Measurements from ENCODE around the gene ALOXE3. TPM values are rescaled to one million over a fixed set of nuclear protein-coding genes. Genes with fewer than 3 reads are reported as not detected.

Gene ALOXE3
- total RNA-seq, 1 experiment from 2014 or later, result not detected

DNA sequence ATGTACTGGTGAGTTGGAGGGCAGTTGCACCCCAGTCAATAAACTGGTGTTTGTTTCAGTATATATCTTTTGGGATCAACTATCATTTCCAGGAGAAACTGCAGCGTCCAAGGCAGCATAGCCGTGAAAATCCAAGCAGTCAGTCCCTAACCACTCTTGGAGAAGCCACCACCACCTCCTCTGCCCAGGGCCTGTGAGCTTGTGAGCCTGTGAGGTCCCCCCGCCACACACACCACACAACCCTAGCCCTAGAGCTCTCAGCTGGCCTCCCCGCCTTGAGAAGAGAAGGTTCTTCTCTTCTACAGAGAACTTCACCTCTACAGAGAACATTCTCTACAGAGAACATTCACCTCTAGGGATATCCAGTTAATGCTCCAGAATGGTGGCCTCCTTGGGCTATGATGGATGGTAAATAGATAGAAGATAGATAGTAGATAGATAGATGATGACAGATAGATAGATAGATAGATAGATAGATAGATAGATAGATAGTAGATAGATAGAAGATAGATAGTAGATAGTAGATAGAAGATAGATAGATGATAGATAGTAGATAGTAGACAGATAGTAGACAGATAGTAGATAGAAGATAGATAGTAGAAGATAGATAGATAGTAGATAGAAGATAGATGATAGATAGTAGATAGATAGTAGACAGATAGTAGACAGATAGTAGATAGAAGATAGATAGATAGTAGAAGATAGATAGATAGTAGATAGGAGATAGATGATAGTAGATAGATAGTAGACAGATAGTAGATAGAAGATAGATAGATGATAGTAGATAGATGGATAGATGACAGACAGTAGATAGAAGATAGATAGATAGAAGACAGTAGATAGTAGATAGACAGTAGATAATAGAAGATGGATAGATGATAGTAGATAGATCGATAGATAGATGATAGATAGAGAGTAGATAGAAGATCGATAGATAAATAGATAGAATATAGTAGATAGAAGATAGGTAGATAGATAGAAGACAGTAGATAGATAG is 65.8 kb downstream of the ALOXE3 start:
- no peak for DNase-seq (ENCODE audit: low read depth in 1 of 2, low spot score in 2 of 2)
- no peak overlapping the region for H3K4me3 ChIP-seq
- H3K4me1 ChIP-seq (replicated peaks), result no peaks in the 10 kb centered on the region
- no peaks in the 10 kb centered on the region for H3K36me3 ChIP-seq
- H3K9me3 ChIP-seq (replicated peaks), result no peaks in the 10 kb centered on the region
- peaks cover 21% of the 10 kb centered on the region for H3K27me3 ChIP-seq (replicated peaks)
- H3K27ac ChIP-seq, result no peak overlapping the region

DNA sequence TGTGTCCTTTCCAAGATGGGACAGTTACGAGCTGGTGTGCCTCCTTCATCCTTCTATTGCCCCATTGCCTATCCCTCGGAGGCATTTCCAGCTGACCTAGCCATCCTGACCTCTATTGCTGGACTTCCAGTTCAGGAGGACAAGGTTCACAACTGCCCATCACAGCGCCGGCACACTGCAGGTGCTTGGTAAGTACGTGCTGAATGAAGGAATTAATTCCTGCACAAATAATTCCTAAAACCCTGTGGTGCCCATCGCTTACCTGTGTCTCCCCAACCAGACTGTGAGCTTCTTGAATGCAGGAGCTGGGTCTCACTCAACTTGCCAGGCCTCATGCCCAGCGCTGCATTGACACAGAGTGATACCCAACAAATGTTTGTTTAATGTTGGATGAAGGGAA is 66.5 kb downstream of the ALOXE3 start:
- H3K36me3 ChIP-seq, result no peaks in the 10 kb centered on the region
- H3K4me1 ChIP-seq (replicated peaks), result no peaks in the 10 kb centered on the region
- no peak overlapping the region for H3K4me3 ChIP-seq
- H3K27ac ChIP-seq, result no peak overlapping the region
- H3K27me3 ChIP-seq (replicated peaks), result peaks cover 21% of the 10 kb centered on the region
- no peaks in the 10 kb centered on the region for H3K9me3 ChIP-seq (replicated peaks)
- DNase-seq (ENCODE audit: low read depth in 1 of 2, low spot score in 2 of 2), result no peak

DNA sequence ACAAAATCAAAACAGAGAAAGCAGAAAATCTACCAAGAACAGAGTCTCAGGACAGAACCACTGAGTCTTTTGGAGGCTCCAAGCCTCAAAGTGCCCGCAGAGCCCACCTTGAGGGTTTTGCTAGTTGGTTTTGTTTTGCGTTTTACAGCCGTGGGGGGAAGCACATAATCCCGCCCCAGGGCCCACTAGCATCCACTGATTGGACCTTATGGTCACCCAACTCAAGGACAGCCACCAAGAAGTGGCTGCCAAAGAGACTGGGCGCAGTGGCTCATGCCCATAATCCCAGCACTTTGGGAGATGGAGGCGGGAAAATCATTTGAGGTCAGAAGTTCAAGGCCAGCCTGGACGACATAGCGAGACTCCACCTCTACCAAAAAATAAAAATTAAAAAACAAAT is 69.6 kb downstream of the ALOXE3 start:
- Histone ChIP-seq H3K36me3 (no peaks in the 10 kb centered on the region), H3K27ac (no peak overlapping the region), H3K4me3 (no peak overlapping the region), H3K9me3 (replicated peaks) (no peaks in the 10 kb centered on the region), H3K4me1 (replicated peaks) (no peaks in the 10 kb centered on the region), H3K27me3 (replicated peaks) (peaks cover 18% of the 10 kb centered on the region)
- DNase-seq (ENCODE audit: low read depth in 1 of 2, low spot score in 2 of 2), result no peak

DNA sequence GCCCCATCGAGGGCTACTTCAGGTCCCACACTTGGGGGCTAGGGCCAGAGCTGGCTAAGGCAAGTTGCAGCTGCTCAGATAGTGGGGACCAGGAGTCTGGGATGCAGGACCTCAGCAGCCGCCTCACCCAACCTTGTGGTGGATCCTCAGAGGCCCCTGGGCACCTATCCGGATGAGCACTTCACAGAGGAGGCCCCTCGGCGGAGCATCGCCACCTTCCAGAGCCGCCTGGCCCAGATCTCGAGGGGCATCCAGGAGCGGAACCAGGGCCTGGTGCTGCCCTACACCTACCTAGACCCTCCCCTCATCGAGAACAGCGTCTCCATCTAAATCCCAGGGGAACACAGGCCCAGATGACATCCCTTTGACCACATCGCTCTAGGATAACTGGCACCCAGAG is 70.1 kb downstream of the ALOXE3 start:
- H3K9me3 ChIP-seq (replicated peaks), result no peaks in the 10 kb centered on the region
- no peaks in the 10 kb centered on the region for H3K36me3 ChIP-seq
- H3K4me1 ChIP-seq (replicated peaks), result no peaks in the 10 kb centered on the region
- H3K4me3 ChIP-seq, result no peak overlapping the region
- no peak for DNase-seq (ENCODE audit: low read depth in 1 of 2, low spot score in 2 of 2)
- no peak overlapping the region for H3K27ac ChIP-seq
- peaks cover 18% of the 10 kb centered on the region for H3K27me3 ChIP-seq (replicated peaks)

DNA sequence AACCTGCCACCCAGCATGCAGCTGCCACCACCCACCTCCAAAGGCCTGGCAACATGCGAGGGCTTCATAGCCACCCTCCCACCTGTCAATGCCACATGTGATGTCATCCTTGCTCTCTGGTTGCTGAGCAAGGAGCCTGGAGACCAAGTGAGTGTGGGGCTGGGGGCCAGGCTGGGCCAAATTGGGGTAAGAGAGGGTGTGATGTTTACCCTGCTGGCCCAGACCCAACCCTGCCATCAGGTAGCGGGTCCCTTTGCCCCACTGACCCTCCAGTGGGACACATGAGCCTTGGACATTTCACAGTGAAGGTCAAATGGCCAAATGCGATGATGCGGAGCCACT is 70.6 kb downstream of the ALOXE3 start:
- Histone ChIP-seq H3K4me1 (replicated peaks) (no peaks in the 10 kb centered on the region), H3K4me3 (no peak overlapping the region), H3K36me3 (no peaks in the 10 kb centered on the region), H3K27me3 (replicated peaks) (peaks cover 18% of the 10 kb centered on the region), H3K27ac (no peak overlapping the region), H3K9me3 (replicated peaks) (no peaks in the 10 kb centered on the region)
- DNase-seq (ENCODE audit: low read depth in 1 of 2, low spot score in 2 of 2), result no peak

DNA sequence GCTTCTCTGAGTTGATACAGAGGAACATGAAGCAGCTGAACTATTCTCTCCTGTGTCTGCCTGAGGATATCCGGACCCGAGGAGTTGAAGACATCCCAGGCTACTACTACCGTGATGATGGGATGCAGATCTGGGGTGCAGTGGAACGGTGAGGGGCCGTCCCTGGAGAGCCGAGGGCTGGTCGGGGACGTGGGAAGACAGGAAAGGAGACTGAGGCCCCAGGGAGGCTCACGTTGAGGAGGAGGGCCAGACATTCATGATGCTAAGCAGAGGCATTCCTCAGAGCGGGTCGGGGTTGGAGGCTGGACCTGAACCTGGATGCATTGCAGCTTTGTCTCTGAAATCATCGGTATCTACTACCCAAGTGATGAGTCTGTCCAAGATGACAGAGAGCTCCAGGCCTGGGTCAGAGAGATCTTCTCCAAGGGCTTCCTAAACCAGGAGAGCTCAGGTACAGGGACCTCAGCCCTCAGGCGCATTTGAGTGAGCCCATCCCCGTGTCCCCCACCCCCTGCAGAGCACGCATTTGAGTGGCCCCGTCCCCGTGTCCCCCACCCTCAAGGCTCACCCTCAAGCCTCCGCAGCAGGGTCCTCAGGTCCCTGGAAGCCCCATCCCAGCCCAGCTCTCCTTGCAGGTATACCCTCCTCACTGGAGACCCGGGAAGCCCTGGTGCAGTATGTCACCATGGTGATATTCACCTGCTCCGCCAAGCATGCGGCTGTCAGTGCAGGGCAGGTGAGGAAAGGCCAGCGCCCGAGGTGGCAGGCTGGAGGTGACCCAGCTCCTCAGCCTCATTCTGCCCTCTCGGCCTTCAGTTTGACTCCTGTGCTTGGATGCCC is 71.2 kb downstream of the ALOXE3 start:
- Histone ChIP-seq H3K4me1 (replicated peaks) (no peaks in the 10 kb centered on the region), H3K36me3 (no peaks in the 10 kb centered on the region), H3K9me3 (replicated peaks) (no peaks in the 10 kb centered on the region), H3K27ac (no peak overlapping the region), H3K27me3 (replicated peaks) (peaks cover 18% of the 10 kb centered on the region), H3K4me3 (no peak overlapping the region)
- DNase-seq (ENCODE audit: low read depth in 1 of 2, low spot score in 2 of 2), result no peak

DNA sequence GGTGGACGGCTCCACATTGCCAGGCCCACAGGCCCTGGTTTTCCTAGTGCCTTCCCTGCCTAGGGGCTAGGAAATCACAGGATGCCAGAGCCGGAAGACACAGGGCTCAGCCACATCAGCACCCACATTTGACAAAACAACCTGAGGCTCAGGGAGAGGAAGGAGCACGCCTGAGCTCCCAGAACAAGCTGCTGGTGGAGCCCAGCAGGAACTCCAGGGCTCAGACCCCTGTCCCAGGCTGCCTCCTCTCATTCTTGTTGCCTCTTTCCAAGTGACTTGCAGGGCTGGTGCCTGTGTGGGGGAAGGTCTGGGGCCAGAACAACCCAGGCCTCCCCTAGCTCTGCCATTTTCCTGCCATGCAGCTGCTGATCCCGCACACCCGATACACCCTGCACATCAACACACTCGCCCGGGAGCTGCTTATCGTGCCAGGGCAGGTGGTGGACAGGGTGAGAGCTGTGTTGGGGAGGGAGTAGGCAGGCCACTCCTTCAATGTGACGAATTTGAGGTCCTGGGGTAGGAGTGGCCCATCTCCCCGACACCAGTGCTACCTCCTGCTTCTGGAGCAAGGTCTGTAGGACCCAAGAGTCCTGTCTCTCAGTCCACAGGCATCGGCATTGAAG is 71.9 kb downstream of the ALOXE3 start:
- H3K4me3 ChIP-seq, result no peak overlapping the region
- H3K4me1 ChIP-seq (replicated peaks), result no peaks in the 10 kb centered on the region; the same call in 1 of the 2 replicates
- no peaks in the 10 kb centered on the region for H3K9me3 ChIP-seq (replicated peaks)
- no peak overlapping the region for H3K27ac ChIP-seq
- no peaks in the 10 kb centered on the region for H3K36me3 ChIP-seq
- peaks cover 18% of the 10 kb centered on the region for H3K27me3 ChIP-seq (replicated peaks)
- DNase-seq (ENCODE audit: low read depth in 1 of 2, low spot score in 2 of 2), result no peak

Other genes starting within 250 kb of the ALOXE3 start
- gene CHD3, start 229.7 kb downstream of the ALOXE3 start, total RNA-seq (2014; rRNA removed; shearing (Covaris generic)), result 58.3 and 101 TPM in 2 replicates
- gene RNF227, start 202.2 kb downstream of the ALOXE3 start, total RNA-seq (2014; rRNA removed; shearing (Covaris generic)), result 0.42 TPM in 1 of 2 replicates, not detected in the other
- 0.45 and 2.7 TPM in 2 replicates for gene KCNAB3, start 188.7 kb downstream of the ALOXE3 start, total RNA-seq (2014; rRNA removed; shearing (Covaris generic))
- gene TRAPPC1, start 186.6 kb downstream of the ALOXE3 start, total RNA-seq (2014; rRNA removed; shearing (Covaris generic)), result 30.3 and 48.4 TPM in 2 replicates
- gene CNTROB, start 186.3 kb downstream of the ALOXE3 start, total RNA-seq (2014; rRNA removed; shearing (Covaris generic)), result 30.9 and 41.4 TPM in 2 replicates
- not detected in 2 replicates for gene GUCY2D, start 115.9 kb downstream of the ALOXE3 start, total RNA-seq (2014; rRNA removed; shearing (Covaris generic))
- not detected in 2 replicates for gene ALOX15B, start 79.5 kb downstream of the ALOXE3 start, total RNA-seq (2014; rRNA removed; shearing (Covaris generic))
- not detected in 2 replicates for gene ALOX12B, start 30.8 kb downstream of the ALOXE3 start, total RNA-seq (2014; rRNA removed; shearing (Covaris generic))
- not detected in 2 replicates for gene HES7, start 5.6 kb upstream of the ALOXE3 start, total RNA-seq (2014; rRNA removed; shearing (Covaris generic))
- 1.0 and 8.3 TPM in 2 replicates for gene PER1, start 33.9 kb upstream of the ALOXE3 start, total RNA-seq (2014; rRNA removed; shearing (Covaris generic))
- 2.9 and 9.7 TPM in 2 replicates for gene VAMP2, start 44.4 kb upstream of the ALOXE3 start, total RNA-seq (2014; rRNA removed; shearing (Covaris generic))
- gene TMEM107, start 57.9 kb upstream of the ALOXE3 start, total RNA-seq (2014; rRNA removed; shearing (Covaris generic)), result 11.5 and 15.9 TPM in 2 replicates
- gene BORCS6, start 71.7 kb upstream of the ALOXE3 start, total RNA-seq (2014; rRNA removed; shearing (Covaris generic)), result 4.3 and 7.4 TPM in 2 replicates
- gene AURKB, start 92.1 kb upstream of the ALOXE3 start, total RNA-seq (2014; rRNA removed; shearing (Covaris generic)), result 99.7 and 119 TPM in 2 replicates
- gene CTC1, start 129.5 kb upstream of the ALOXE3 start, total RNA-seq (2014; rRNA removed; shearing (Covaris generic)), result 0.60 and 1.3 TPM in 2 replicates
- 29.3 and 60.1 TPM in 2 replicates for gene PFAS, start 130.8 kb upstream of the ALOXE3 start, total RNA-seq (2014; rRNA removed; shearing (Covaris generic))
- 7.6 and 12.7 TPM in 2 replicates for gene RANGRF, start 170.2 kb upstream of the ALOXE3 start, total RNA-seq (2014; rRNA removed; shearing (Covaris generic))
- 0.74 TPM in 1 of 2 replicates, not detected in the other for gene SLC25A35, start 176.9 kb upstream of the ALOXE3 start, total RNA-seq (2014; rRNA removed; shearing (Covaris generic))
- not detected in 2 replicates for gene ARHGEF15, start 191.7 kb upstream of the ALOXE3 start, total RNA-seq (2014; rRNA removed; shearing (Covaris generic))
- not detected in 2 replicates for gene ODF4, start 221.3 kb upstream of the ALOXE3 start, total RNA-seq (2014; rRNA removed; shearing (Covaris generic))